Measurements from ENCODE around the gene TPPP3. TPM values are rescaled to one million over a fixed set of nuclear protein-coding genes. Genes with fewer than 3 reads are reported as not detected.

TPPP3 gene
- polyA plus RNA-seq, 1 experiment: 1.5 TPM

- peak; percentile 70 for TF ChIP-seq CTCF (IDR thresholded peaks at IDR 0.05; ENCODE audit: low read depth, low read length)
- H3K4me3 ChIP-seq (ENCODE audit: low read depth, low read length): no peak overlapping the region
- no peaks in the 10 kb centered on the region for H3K27me3 ChIP-seq (ENCODE audit: control insufficient read depth, insufficient read depth, low read length)
- H3K27ac ChIP-seq (ENCODE audit: low read depth, low read length): no peak overlapping the region
- H3K9me3 ChIP-seq (ENCODE audit: control insufficient read depth, insufficient read depth, low read length): peaks cover 5% of the 10 kb centered on the region; the same call in 1 of the 2 replicates
- CTCF ChIA-PET: interaction anchor here (0.5 to 2.7 kb wide), 12 partner anchors 9 to 214 kb away, joined by 3 to 19 read pairs (median 3); partner anchors contain the start of gene ZDHHC1
- POLR2A ChIA-PET: no interaction called here
- DNase-seq (ENCODE audit: low read depth, low spot score): no peak
Measured at GRCh38 chr16:67399218-67399733, 6.0 kb upstream of the TPPP3 start.

- ChIA-PET CTCF (interaction anchor here (1.1 to 2.7 kb wide), 3 partner anchors 138 to 214 kb away, joined by 3 to 19 read pairs (median 3); no protein-coding TSS in a partner anchor), POLR2A (no interaction called here)
- Histone ChIP-seq H3K4me3 (ENCODE audit: low read depth, low read length) (no peak overlapping the region), H3K27ac (ENCODE audit: low read depth, low read length) (no peak overlapping the region), H3K9me3 (ENCODE audit: control insufficient read depth, insufficient read depth, low read length) (peaks cover 5% of the 10 kb centered on the region; the same call in 1 of the 2 replicates), H3K27me3 (ENCODE audit: control insufficient read depth, insufficient read depth, low read length) (no peaks in the 10 kb centered on the region)
- no peak for DNase-seq (ENCODE audit: low read depth, low spot score)
- TF ChIP-seq CTCF (IDR thresholded peaks at IDR 0.05; ENCODE audit: low read depth, low read length): no peak
Measured at GRCh38 chr16:67398546-67399217, 5.4 kb upstream of the TPPP3 start.

- POLR2A ChIA-PET: no interaction called here
- DNase-seq (ENCODE audit: low read depth, low spot score): no peak
- no peaks in the 10 kb centered on the region for H3K27me3 ChIP-seq (ENCODE audit: control insufficient read depth, insufficient read depth, low read length)
- CTCF ChIA-PET: interaction anchor here (2.7 kb wide), 1 partner anchor 137 kb away, joined by 19 read pairs; no protein-coding TSS in a partner anchor
- H3K4me3 ChIP-seq (ENCODE audit: low read depth, low read length): no peak overlapping the region
- H3K27ac ChIP-seq (ENCODE audit: low read depth, low read length): no peak overlapping the region
- no peak for TF ChIP-seq CTCF (IDR thresholded peaks at IDR 0.05; ENCODE audit: low read depth, low read length)
- peaks cover 5% of the 10 kb centered on the region; the same call in 1 of the 2 replicates for H3K9me3 ChIP-seq (ENCODE audit: control insufficient read depth, insufficient read depth, low read length)
Measured at GRCh38 chr16:67397812-67398545, 4.7 kb upstream of the TPPP3 start.

- peaks cover 5% of the 10 kb centered on the region; the same call in 1 of the 2 replicates for H3K9me3 ChIP-seq (ENCODE audit: control insufficient read depth, insufficient read depth, low read length)
- no peak for DNase-seq (ENCODE audit: low read depth, low spot score)
- TF ChIP-seq CTCF (IDR thresholded peaks at IDR 0.05; ENCODE audit: low read depth, low read length): no peak
- no peak overlapping the region for H3K4me3 ChIP-seq (ENCODE audit: low read depth, low read length)
- peaks cover 3% of the 10 kb centered on the region for H3K27me3 ChIP-seq (ENCODE audit: control insufficient read depth, insufficient read depth, low read length)
- H3K27ac ChIP-seq (ENCODE audit: low read depth, low read length): no peak overlapping the region
- CTCF ChIA-PET: interaction anchor here (2.7 kb wide), 1 partner anchor 137 kb away, joined by 19 read pairs; no protein-coding TSS in a partner anchor
- POLR2A ChIA-PET: no interaction called here
Measured at GRCh38 chr16:67397036-67397801, 3.9 kb upstream of the TPPP3 start.

Measured in AG04450 (cell line).